Effector memory CD4-positive, alpha-beta T cell (primary cell): ENCODE results near the gene GTF3C2.
"Not testable (repeated sequence)": the region's sequence is repeated elsewhere in the genome, so short reads cannot be mapped to it uniquely, and the experiment has no call there.

Experiments
- DNase-seq, 3 donors: peaks; one replicate each; pipeline ENCODE4 v3.0.0-alpha.2; 2020
- H3K27ac ChIP-seq: 2 replicates; pipeline ENCODE4 v1.7.0; 2013; ENCODE audit warnings: mild to moderate bottlenecking, low read length, moderate library complexity; ENCODE audit not compliant: insufficient read depth, poor library complexity, severe bottlenecking
- H3K27me3 ChIP-seq: replicated peaks from 2 replicates; pipeline ENCODE4 v1.7.0; 2013; ENCODE audit warnings: mild to moderate bottlenecking, low read length; ENCODE audit not compliant: insufficient read depth, control insufficient read depth, poor library complexity, severe bottlenecking
- H3K36me3 ChIP-seq: 2 replicates; pipeline ENCODE4 v1.7.0; 2013; ENCODE audit warnings: mild to moderate bottlenecking, low read length, moderate library complexity; ENCODE audit not compliant: control insufficient read depth, insufficient read depth
- H3K4me1 ChIP-seq: 2 replicates; pipeline ENCODE4 v1.7.0; 2013; ENCODE audit warnings: low read length, mild to moderate bottlenecking; ENCODE audit not compliant: control insufficient read depth, insufficient read depth, poor library complexity, severe bottlenecking
- H3K4me3 ChIP-seq: 2 replicates; pipeline ENCODE4 v1.7.0; 2013; ENCODE audit warnings: low read length, low read depth, mild to moderate bottlenecking; ENCODE audit not compliant: insufficient read depth, poor library complexity, severe bottlenecking
- H3K9me3 ChIP-seq: 2 replicates; pipeline ENCODE4 v1.7.0; 2013; ENCODE audit warnings: mild to moderate bottlenecking, low read length, moderate library complexity; ENCODE audit not compliant: control insufficient read depth

The GTF3C2 gene

DNA sequence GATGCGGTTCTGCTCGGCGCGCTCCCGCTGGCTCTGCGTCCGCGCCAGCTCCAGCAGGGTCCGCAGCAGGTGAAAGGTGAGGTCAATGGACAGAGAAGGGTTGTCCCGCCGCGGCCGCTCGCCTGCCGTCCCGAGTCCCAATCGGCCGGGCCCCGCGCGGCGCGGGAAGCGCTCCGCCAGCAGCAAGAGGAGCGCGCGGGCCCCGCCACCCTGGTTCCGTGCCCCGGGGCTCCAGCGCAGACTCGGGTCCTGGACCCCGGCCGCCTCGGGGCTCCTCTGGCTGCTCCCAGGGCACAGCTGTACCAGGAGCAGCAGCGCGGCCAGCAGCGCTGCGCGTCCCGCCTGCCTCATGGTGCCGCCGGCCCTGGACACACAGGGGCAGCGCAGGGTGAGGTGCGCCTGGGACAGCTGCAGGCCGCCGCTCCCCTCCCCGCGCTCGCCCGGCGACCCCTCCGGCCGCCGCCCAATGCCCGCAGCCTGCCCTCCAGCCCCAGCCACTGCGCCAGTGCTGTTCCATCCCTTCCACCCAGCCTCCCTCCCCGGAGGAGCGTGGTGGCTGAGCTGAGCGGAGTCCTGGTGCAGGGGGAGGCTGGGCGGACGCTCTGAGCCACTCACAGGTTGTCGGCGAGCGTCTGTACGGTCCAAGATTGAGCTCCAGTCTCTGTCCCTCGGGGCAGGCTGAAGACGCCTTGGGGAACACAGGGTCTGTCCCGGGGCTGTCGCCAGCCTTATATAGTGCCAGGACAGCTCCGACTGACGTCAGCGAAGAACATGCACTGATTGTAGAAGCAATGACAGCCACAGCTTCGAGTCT, 48.8 kb downstream of the GTF3C2 start:
- Histone ChIP-seq H3K4me1 (peaks cover 11% of the 10 kb centered on the region), H3K36me3 (peaks cover 4% of the 10 kb centered on the region), H3K4me3 (no peak overlapping the region), H3K9me3 (no peaks in the 10 kb centered on the region), H3K27me3 (peaks cover 14% of the 10 kb centered on the region), H3K27ac (no peak overlapping the region)
- no peak for DNase-seq

DNA sequence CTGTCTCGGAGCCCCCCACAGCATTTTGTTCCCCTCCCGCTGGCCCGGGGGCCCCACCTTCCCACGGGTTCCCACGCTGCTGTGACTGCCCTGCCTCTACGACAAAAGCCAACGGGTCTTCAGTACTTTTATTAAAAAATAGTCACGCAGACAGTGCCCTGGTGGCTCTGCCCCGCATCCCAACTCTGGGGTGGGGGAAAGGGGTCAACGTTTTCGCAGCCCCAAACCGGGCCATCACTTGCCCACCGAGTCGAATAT, 49.3 kb downstream of the GTF3C2 start:
- H3K27ac ChIP-seq: no peak overlapping the region
- no peak for DNase-seq
- peak overlapping the region; percentile 37 for H3K4me3 ChIP-seq
- peaks cover 11% of the 10 kb centered on the region for H3K4me1 ChIP-seq
- H3K36me3 ChIP-seq: peaks cover 4% of the 10 kb centered on the region
- H3K9me3 ChIP-seq: no peaks in the 10 kb centered on the region
- peaks cover 14% of the 10 kb centered on the region for H3K27me3 ChIP-seq

GRCh38 chr2:27306573-27307286, 49.8 kb downstream of the GTF3C2 start:
- no peaks in the 10 kb centered on the region for H3K9me3 ChIP-seq
- H3K4me1 ChIP-seq: peaks cover 11% of the 10 kb centered on the region
- H3K36me3 ChIP-seq: peaks cover 4% of the 10 kb centered on the region
- peaks cover 14% of the 10 kb centered on the region for H3K27me3 ChIP-seq
- H3K27ac ChIP-seq: no peak overlapping the region
- no peak for DNase-seq
- peak overlapping the region; percentile 37 for H3K4me3 ChIP-seq

GRCh38 chr2:27306136-27306535, 50.4 kb downstream of the GTF3C2 start:
- no peaks in the 10 kb centered on the region for H3K36me3 ChIP-seq
- H3K9me3 ChIP-seq: no peaks in the 10 kb centered on the region
- peak overlapping the region; percentile 37 for H3K4me3 ChIP-seq
- H3K4me1 ChIP-seq: peaks cover 11% of the 10 kb centered on the region
- H3K27me3 ChIP-seq: peaks cover 14% of the 10 kb centered on the region
- no peak for DNase-seq
- H3K27ac ChIP-seq: no peak overlapping the region

- H3K4me1 ChIP-seq: peaks cover 11% of the 10 kb centered on the region
- no peaks in the 10 kb centered on the region for H3K9me3 ChIP-seq
- H3K4me3 ChIP-seq: no peak overlapping the region
- DNase-seq: no peak
- peaks cover 14% of the 10 kb centered on the region for H3K27me3 ChIP-seq
- no peak overlapping the region for H3K27ac ChIP-seq
- H3K36me3 ChIP-seq: no peaks in the 10 kb centered on the region
Observed at GRCh38 chr2:27305516-27305915, 51.0 kb downstream of the GTF3C2 start.

DNA sequence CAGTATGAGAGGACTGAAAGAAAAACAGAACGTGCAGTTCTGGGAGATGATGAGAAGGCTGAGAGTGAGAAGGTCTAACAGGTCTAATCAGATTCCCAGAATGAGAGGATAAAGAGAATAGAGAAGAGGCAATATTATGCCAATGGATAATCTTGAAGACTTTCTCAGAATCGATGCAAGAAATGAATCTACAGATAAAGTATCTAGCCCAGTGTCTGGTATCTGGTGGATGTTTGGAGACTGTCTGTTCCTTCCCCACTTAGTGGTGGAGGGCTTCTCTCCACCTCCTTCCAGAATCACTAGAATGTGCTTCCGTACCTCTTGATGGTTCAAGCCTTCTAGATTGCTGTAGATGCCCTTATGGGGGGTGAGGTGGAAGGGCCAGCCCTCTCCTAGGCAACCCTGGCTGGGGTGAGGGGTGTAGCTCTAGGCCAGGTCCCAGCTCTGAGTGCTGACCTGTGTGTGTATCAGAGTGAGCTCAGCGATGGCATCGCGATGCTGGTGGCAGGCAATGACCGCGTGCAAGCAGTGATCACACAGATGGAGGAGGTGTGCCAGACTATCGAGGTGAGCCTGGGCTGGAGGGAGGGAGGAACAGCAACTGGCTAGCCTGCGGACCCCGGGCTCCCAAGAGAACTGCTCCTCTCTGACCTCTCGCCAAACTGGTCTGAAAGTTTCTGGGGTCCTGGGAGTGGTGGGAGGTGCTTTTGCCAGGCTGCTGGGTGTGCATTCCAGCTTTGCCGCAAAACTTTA, 51.9 kb downstream of the GTF3C2 start:
- peaks cover 11% of the 10 kb centered on the region for H3K4me1 ChIP-seq
- H3K36me3 ChIP-seq: no peaks in the 10 kb centered on the region
- H3K27me3 ChIP-seq: peaks cover 14% of the 10 kb centered on the region
- DNase-seq: no peak
- no peak overlapping the region for H3K27ac ChIP-seq
- H3K4me3 ChIP-seq: no peak overlapping the region
- H3K9me3 ChIP-seq: no peaks in the 10 kb centered on the region

DNA sequence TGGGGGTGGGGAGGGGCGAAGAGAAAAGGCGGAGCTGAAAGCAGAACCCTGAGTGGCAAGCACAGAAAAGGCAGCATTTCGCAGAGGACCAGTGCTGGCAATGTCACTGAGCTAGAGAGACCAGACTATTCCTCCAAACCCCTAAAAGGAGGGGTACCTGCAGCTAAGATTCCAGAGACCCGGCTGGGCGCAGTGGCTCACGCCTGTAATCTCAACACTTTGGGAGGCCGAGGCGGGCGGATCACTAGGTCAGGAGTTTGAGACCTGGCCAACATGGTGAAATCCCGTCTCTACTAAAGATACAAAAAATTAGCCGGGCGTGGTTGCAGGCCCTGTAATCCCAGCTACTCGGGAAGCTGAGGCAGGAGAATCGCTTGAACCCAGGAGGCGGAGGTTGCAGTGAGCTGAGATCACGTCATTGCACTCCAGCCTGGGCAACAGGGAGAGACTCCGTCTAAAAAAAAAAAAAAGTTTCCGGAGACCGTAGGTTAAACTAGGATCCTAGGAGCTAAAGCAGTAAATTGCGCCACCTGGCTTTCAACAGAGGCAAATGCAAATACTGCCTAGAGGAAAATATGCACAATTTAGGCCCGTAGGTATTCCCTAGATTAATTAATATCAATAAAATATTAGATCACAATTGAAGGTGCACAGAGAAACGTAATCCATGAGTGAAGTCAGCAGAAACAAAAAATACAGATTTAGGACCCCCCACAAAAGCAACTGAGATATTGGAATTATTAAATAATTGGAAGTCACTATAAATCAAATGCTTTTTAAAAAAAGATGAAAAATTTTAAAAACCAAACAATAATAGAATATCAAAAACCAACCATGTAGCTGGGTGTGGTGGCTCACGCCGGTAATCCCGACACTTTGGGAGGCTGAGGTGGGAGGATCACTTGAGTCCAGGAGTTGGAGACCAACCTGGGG, 53.2 kb downstream of the GTF3C2 start:
- Histone ChIP-seq H3K4me1 (peaks cover 11% of the 10 kb centered on the region), H3K36me3 (no peaks in the 10 kb centered on the region), H3K9me3 (no peaks in the 10 kb centered on the region), H3K27ac (no peak overlapping the region), H3K27me3 (peaks cover 14% of the 10 kb centered on the region), H3K4me3 (peak overlapping the region; percentile 37)
- peak in 1 of 3 donors; percentile 29 for DNase-seq

GRCh38 chr2:27300606-27301005, 56.0 kb downstream of the GTF3C2 start:
- DNase-seq, H3K36me3 ChIP-seq, H3K27me3 ChIP-seq, H3K9me3 ChIP-seq, H3K27ac ChIP-seq, H3K4me1 ChIP-seq, H3K4me3 ChIP-seq: not testable (repeated sequence)

GRCh38 chr2:27298391-27299080, 58.0 kb downstream of the GTF3C2 start:
- H3K9me3 ChIP-seq: no peaks in the 10 kb centered on the region
- no peaks in the 10 kb centered on the region for H3K27me3 ChIP-seq
- no peak overlapping the region for H3K4me3 ChIP-seq
- no peak for DNase-seq
- H3K27ac ChIP-seq: no peak overlapping the region
- no peaks in the 10 kb centered on the region for H3K4me1 ChIP-seq
- H3K36me3 ChIP-seq: no peaks in the 10 kb centered on the region
